HG02678 (cell line): ENCODE measurements around the gene ZNF836.
"Not testable (repeated sequence)": the region's sequence is repeated elsewhere in the genome, so short reads cannot be mapped to it uniquely, and the experiment has no call there.

Experiments used
- ATAC-seq: cut with Tn5 transposase; IDR thresholded peaks from one replicate; pipeline ENCODE4 v1.9.1; 2021; ENCODE audit warnings: mild to moderate bottlenecking, moderate library complexity; ENCODE audit not compliant: unreplicated experiment

ZNF836 gene

DNA sequence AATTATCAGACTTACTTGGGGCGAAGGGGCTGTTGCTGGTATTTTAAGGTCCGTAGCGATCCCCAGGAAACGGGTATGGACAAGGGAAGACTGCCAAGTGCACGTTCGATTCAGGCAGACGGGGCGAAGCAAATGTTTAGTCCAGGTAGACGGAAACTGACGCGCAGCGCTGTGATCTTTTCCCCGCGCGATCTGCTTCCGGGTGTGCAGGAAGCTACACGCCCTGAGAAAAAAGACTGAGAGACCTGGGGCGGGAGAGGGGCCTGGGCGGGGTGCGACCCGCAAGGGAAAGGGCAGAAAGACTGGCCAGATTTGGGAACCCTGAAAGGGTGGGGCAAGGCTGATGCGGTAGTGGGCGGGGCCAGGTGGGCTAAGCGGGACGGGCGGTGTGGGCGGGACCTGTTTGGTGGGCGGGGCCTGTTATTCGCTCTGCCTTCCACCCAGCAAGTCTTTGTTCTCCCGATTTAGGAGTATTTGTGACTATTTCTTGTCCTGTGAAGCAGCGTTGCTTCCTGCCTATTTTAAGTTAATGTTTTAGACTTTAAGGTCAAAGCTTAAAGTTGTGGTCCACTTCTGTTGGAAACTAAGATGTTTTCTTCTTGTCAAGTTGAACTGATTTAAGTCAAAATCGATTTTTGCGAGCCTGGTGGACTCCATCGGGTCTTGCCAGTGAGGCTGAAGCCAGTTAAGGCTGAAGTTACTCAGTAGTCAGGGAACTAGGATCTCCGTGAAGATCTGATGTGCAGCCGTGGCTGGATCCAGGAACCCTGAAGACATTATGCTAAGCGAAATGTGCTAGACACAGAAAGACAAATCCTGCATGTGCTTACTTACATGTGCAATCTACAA lies at the start of gene ZNF836:
Gene ZNF836 (minus strand): TSS at position 301 of the 849 bp plus-strand sequence. CDS start 3,549 bp downstream, outside the sequence.
- peak; percentile 90 for ATAC-seq

DNA sequence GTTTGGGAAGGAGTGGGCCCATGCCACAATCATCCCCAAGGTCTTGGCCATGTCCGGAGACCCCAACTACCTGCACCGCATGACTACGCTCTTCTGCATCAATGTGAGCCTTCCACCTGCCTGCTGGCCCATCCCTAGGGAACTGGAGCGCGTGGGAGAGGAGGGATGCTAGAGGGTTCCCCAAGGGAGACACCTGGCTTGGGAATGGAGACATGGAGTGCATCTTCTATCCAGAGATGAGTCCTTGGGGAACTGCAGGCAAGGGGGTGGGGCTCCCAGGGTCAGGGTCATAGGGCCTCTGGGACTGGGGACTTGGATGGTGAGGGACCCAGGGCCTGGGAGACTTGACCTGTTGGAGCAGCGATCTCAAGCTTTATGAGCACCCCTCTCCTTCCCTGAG lies 49.6 kb upstream of the ZNF836 start:
- ATAC-seq, result no peak

DNA sequence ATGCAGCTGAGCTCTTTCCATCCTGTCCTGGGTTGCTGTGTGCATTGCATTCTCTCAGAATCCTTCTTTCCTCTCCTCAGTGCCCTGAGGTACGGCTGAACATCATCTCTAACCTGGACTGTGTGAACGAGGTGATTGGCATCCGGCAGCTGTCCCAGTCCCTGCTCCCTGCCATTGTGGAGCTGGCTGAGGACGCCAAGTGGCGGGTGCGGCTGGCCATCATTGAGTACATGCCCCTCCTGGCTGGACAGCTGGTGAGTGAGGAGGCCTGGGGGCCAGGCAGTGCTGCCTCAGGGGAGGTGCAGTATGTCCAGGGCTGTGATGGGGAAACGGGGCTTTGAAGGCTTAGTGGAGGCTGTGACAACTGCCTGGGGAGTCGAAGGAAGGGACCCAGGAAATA lies 48.2 kb upstream of the ZNF836 start:
- ATAC-seq, result no peak

DNA sequence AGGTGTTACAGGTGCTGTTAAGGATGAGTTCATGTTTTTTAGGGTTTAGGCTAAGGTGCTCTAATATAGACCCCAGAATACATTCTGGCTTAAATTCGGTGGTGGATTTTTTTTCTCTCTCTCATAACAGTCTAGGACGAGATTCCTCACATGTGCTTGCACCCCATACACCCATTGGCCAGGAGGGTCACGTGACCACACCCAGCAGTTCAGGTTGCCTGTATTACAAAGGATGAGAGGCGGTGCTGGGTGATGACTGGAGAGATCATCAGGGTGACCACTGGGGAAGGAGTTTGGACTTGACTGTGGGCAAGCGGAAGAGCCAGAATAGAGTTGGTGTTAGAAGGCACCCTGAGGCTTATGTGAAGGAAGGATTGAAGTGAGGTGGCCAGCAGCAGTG lies 46.2 kb upstream of the ZNF836 start:
- no peak for ATAC-seq

DNA sequence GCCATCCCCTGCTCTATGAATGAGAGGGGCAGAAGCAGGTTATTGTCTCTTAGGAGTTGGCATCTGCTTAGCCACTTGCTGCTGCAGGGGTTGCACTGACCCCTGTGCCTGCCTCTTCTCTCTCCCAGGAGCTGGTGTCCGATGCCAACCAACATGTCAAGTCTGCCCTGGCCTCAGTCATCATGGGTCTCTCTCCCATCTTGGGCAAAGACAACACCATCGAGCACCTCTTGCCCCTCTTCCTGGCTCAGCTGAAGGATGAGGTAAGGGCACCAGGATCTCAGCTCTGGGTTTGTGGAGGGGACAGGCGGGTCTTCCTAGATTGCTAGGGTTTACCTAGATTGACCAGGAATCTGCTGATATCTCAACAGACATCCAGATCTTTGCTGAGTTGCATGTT lies 45.0 kb upstream of the ZNF836 start:
- ATAC-seq, result no peak

DNA sequence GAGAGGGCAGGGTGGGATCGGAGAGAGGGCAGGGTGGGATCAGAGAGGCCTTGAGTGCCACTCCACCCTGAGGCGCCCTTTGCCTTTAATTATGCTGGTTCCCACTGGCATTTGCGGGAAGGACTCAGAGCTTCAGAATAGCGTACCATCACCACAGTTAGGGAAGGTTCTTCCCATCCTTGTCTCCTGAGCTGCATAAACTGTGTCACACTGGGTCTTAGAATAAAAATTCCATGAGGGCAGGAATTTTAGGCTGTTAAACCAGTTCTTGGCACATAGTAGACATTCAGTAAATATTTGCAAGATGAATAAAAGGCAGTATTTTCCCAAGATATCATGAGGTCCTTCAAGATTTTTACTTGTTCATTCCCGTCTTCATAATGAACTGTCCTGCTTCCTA lies 42.8 kb upstream of the ZNF836 start:
- no peak for ATAC-seq

DNA sequence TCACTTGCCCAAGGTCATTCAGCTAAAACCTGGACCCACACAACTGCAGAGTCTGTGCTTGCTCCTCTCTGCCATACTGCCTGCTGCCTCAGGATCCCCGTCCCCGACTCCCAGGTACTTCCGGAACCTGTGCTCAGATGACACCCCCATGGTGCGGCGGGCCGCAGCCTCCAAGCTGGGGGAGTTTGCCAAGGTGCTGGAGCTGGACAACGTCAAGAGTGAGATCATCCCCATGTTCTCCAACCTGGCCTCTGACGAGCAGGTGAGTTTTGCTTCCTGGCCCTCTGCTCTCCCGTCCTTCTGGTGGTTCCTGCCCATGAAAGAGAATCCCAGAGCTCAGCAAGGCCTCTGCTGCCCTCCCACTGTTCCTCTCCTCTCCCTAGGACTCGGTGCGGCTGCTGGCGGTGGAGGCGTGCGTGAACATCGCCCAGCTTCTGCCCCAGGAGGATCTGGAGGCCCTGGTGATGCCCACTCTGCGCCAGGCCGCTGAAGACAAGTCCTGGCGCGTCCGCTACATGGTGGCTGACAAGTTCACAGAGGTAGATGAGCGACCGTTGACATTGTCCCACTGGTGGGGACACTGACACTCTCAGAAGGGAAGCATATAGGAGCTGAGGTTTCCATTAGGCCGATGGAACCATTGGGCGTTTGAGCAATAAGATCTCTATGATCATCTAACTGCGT lies 41.3 kb upstream of the ZNF836 start:
- ATAC-seq, result no peak

DNA sequence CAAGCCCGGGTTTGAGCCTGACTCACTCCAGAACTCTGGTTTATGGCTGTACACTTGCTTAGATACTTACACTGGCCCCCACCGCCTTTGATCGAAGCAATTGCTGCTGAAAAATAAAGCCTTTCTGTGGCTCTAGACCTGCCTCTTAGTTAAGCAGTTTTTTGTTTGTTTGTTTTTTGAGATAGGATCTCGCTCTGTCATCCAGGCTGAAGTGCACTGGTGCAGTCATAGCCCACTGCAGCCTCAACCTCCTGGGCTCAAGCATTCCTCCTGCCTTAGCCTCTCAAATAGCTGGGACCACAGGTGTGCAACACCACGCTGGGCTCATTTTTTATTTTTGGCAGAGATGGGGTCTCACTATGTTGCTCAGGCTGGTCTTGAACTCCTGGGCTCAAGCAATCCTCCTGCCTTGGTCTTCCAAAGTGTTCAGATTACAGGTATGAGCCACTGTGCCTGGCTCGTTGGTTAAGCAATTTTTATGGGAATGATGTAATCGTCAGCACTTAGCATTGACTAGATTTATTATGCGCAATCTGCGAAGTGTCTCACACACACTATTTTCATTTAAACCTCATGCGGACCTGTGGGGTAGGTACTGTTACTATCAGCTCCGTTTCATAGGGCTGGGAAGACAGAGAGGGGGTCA lies 40.6 kb upstream of the ZNF836 start:
- no peak for ATAC-seq

DNA sequence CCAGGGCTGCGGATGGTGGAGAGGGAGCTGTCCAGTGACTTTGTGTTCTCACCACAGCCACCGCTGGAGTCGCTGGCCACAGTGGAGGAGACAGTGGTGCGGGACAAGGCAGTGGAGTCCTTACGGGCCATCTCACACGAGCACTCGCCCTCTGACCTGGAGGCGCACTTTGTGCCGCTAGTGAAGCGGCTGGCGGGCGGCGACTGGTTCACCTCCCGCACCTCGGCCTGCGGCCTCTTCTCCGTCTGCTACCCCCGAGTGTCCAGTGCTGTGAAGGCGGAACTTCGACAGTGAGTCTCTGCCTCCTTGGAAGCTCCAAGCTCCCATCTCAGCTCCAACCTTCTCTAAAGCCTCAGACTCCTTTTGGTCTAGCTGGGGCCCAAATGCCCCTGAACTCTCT lies 39.8 kb upstream of the ZNF836 start:
- no peak for ATAC-seq

DNA sequence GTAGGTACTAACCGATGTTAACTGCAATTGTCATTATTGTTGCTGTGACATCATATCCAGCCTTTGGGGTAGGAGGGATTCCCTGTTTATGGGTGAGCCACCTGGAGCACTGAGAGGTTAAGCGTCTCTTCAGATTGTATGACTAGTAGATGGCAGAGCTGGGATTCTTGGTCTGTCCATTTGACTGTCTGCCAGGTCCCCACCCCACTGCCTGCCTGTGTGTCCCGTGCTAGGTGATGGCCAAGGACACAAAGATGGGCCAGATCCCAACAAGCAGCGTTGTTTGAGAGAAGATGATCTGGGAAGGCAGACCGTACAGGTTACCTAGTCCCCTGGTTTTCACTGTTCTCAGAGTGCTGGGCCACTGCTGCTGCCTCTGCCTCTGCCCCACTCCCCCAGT lies 35.1 kb upstream of the ZNF836 start:
- ATAC-seq, result no peak

DNA sequence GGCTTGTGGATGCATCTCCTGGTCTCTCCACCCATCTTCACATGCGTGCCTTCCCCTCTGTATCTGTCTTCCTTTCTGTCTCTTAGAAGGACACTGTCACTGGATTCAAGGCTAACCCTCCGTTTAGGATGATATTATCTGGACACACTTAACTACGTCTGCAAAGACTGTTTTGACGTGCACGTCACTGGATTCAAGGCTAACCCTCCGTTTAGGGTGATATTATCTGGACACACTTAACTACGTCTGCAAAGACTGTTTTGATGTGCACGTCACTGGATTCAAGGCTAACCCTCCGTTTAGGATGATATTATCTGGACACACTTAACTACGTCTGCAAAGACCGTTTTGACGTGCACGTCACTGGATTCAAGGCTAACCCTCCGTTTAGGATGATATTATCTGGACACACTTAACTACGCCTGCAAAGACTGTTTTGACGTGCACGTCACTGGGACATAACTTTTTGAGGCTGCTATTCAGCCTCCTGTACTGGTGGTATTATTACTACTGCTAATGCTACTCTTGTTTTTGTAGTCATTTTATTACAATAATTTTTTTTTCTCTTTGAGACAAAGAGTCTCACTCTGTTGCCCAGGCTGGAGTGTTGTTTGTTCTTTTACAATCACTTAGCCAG lies 29.5 kb upstream of the ZNF836 start:
- not testable (repeated sequence) for ATAC-seq

DNA sequence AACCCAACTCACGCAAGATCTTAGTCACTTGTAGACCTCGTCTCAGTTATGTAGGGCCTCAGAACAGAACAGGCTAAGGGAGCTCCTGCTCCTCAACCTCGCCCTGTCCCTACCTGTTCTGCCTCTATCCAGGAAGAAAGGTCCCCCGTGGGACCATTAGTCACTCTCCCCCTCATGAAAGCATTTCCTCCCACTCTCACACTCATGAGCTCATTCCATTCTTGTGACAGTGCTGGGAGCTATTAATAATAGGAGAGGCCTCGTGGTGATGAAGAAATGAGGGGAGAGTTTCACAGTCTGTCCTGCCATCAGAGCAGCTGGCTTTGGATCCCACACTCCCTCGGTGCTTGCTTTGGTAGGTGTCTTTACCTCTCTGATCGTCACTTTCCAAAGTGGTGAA lies 28.6 kb upstream of the ZNF836 start:
- ATAC-seq, result no peak

DNA sequence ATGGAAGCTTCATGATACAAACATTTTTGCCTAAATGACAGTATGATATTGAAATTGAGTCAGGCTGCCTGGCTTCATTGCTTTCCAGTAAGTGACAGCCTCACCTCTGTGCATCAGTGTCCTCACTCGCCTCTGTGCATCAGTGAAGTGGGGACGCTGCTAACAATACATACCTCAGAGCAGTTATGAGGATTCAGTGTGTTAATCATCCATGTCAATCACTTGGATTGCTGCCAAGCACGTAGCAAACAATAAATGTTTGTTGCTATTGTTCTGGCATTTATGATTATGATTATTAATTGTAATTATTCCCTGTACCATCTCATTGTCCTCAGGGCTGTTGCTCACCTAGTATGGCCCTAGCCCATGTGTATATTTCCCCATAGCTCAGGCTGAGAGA lies 27.3 kb upstream of the ZNF836 start:
- ATAC-seq, result no peak

DNA sequence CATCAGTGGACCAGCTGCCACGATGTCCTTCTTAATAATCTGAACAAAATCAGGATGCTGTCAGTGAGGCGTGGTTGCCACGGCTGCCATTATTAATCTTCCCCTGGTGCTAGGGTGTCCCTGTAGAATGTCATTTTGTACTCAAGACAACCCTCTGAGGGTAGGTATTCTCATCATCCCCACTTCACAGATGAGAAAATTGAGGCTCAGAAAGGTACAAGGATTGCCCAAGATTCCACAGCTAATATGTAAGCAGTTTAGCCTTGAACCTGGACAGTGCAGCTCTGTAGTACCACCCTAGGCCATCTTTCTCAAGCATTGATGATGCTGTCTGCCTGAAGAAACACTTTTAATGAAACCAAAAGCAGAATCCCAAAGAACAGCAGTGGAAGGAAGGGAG lies 26.5 kb upstream of the ZNF836 start:
- ATAC-seq, result no peak

DNA sequence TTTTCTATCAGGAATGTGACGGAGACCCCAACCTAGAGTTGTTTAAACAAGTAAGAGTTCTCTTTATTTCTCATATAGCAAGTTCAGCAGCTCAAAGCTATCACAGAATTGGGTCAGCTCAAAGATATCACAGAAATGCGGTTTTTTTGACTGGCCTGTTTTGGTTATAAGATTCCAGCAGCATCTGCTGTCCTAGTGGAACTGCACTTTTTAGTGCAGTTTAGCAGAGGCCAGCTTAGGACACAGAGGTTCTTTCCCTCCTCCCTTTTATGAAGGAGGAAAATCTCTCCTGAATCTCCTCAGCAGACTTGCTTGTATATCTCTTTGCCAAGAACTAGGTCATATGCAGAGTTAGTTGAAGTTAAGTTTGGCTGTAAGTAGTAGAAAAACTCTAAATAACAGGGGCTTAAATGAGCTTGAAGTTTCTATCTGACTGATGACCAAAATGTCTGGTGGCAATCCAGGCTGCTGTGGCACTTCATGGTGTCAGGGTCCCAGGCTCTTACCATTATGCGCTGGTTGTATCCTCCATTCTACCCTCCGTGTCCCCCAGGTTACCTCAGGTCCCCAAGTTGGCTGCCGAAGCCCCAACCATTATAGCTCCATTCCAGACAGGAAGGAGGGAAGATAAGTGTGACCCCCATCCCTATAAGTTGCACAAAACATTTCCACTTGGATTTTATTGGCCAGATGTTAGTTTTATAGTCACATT lies 25.0 kb upstream of the ZNF836 start:
- ATAC-seq, result no peak

DNA sequence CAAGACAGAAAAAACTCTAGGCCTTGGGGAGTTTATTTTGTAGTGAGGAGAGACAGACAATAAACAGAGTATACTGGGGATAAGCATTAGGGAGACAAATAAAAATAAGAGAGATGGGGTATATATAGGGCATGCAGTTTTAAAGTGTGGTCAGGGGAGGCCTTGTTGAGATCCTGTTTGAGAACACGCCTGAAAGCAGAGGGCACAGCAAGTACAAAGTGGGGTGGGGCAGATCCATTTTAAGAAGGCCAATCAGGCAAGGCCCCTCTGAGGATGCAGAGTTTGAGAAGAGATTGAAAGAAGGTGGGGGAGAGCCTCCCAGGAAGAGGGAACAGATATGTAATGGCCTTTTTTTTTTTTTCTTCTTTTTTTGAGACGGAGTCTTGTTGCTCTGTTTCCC lies 20.5 kb upstream of the ZNF836 start:
- no peak for ATAC-seq

DNA sequence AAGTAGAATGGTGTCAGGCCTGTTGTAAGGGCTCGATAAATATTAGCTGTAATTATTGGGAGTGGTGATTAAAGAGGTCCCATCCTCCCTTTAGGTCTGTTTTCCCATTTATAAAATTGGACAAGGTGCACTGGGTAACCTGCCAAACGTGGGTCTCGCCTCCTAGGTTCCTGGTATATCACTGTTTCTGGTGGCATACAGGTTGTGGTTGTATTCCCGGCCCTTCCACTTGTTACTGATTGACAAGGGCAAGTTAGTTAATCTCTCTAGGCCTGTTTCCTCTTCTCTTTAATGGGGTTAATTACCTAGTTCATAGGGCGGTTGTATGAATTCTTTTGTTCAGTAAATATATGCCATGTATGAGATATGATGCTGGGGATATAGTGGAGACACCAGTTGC lies 20.0 kb upstream of the ZNF836 start:
- ATAC-seq, result no peak

DNA sequence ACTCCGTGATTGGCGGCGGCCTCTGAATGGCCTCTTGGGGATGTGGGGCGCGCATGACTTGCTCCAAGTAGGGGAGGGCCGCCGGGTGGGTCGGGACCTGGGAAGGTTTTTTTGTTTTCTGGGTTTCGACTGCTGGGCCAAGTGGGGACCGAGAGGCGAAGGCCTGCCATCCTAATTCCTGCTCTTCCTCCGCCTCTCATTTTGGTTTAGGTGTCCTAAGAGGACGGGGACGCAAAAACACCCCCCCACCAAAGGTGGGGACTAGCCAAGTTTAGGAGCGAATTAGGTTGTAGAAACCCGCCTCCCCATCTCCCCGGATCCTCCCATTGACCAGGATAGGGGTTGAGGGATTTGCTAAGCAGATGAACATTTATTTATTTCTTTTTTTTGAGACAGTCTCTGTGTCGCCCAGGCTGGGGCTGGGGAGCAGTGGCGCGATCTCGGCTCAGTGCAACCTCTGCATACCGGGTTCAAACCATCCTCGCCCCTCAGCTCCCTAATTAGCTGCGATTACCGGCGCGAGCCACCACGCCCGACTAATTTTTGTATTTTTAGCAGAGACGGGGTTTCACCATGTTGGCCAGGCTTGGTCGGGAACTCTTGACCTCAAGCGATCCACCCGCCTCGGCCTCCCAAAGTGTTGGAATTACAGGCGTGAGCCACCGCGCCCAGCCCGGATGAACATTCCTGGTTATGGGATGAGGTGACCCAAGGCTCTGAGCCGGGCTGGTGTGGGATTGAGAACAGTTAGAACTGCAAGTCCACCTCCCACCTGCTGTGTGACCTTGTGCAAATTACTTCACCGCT lies 19.3 kb upstream of the ZNF836 start:
- no peak for ATAC-seq

DNA sequence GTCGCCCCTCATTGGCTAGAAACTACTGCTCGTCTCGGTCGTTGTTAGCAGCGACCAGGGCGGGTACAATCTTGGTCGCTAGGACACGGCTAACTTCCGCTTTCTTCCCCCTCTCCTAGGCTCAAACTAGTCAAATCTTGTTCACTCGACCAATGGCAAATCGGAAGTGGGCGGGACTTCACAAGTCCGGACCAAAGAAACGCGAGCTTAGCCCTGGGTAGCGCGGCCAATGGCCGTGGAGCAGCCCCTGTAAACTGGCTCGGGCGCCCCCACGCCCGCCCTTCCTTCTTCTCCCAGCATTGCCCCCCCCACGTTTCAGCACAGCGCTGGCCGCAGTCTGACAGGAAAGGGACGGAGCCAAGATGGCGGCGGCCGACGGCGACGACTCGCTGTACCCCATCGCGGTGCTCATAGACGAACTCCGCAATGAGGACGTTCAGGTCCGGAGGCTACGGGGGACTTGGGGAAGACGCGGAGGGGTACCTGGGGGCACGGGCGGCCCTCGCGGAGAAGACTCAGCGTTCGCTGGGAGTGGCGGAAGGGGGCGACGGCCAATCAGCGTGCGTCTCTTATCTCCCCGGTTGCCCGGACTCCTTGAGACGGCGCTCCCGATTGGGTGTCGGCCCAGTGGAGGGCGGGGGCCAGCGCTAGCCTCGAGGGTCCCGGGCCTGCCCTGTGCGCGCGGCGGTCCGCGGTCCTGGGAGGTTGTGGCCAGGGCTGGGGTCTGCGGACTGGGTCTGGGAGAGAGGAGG lies 18.5 kb upstream of the ZNF836 start, which contains the start of gene PPP2R1A:
Gene PPP2R1A (plus strand): TSS at position 318 of the 752 bp plus-strand sequence. CDS start 45 bp downstream, at position 363.
- peak; percentile 92 for ATAC-seq
